Measurements from ENCODE around the gene CD300LF. TPM values are rescaled to one million over a fixed set of nuclear protein-coding genes. Genes with fewer than 3 reads are reported as not detected.
A peak's percentile ranks its signal among the peaks of the same experiment; 100 is the strongest.

CD300LF gene
- total and polyA plus RNA-seq, 9 of the 15 experiments (the other 6 are each of a cell fraction or from before 2014, with no cell fraction given): not detected

DNA sequence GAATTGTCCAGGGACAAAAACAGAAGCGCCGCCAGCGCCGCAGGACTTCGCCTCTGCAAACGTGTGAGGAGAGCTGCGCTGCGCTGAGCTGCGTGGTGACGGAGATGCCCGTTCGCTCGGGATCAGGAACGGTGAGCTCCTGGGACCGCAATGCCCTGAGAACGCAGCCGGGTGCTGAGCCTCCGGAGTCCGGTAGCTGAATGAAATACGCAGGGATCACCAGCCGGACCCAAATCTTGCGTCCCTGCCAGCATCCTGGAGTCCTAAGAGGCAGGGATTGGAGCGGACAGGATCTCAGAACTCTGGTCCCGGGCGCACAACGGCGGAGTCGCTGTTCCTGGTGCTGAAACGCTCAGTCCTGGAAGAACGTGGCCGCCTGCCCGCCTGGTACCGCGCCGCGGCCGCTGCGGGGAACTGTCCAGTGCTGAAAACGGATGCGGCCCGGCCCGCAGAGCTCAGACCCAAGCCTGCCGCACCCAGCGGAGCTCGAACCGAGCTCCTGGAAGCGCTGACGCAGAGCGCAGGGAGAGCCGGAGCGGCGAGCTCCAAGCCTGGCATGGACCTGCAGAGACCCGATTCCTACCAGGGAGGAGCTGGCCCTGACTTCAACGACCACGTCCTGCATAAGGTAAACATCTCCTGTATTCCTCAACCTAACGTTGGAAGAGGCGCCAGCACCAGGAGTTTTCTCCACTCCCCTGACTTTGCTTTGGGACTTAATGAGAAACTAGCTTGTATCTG lies 41.5 kb downstream of the CD300LF start (continued):
- TF ChIP-seq, protein P1, sequence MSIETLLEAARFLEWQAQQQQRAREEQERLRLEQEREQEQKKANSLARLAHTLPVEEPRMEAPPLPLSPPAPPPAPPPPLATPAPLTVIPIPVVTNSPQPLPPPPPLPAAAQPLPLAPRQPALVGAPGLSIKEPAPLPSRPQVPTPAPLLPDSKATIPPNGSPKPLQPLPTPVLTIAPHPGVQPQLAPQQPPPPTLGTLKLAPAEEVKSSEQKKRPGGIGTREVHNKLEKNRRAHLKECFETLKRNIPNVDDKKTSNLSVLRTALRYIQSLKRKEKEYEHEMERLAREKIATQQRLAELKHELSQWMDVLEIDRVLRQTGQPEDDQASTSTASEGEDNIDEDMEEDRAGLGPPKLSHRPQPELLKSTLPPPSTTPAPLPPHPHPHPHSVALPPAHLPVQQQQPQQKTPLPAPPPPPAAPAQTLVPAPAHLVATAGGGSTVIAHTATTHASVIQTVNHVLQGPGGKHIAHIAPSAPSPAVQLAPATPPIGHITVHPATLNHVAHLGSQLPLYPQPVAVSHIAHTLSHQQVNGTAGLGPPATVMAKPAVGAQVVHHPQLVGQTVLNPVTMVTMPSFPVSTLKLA (conservative IDR thresholded peaks at IDR 0.05): peak; percentile 84 to 96
- TF ChIP-seq MTA2 (IDR thresholded peaks at IDR 0.05; ENCODE audit: low read depth): no peak
- no peak for TF ChIP-seq NFRKB (IDR thresholded peaks at IDR 0.05; ENCODE audit: low read depth)
- TF ChIP-seq, protein P2, sequence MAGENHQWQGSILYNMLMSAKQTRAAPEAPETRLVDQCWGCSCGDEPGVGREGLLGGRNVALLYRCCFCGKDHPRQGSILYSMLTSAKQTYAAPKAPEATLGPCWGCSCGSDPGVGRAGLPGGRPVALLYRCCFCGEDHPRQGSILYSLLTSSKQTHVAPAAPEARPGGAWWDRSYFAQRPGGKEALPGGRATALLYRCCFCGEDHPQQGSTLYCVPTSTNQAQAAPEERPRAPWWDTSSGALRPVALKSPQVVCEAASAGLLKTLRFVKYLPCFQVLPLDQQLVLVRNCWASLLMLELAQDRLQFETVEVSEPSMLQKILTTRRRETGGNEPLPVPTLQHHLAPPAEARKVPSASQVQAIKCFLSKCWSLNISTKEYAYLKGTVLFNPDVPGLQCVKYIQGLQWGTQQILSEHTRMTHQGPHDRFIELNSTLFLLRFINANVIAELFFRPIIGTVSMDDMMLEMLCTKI (IDR thresholded peaks at IDR 0.05; ENCODE audit: partially characterized antibody): no peak
- peak in 1 of 2 experiments; percentile 86; a peak in 2 of 4 replicates for TF ChIP-seq RCOR1 (IDR thresholded peaks at IDR 0.05; ENCODE audit: borderline replicate concordance in 1 of 2, low read depth in 2 of 2, low read length in 2 of 2)
- TF ChIP-seq SRSF7 (optimal IDR thresholded peaks at IDR 0.05; ENCODE audit: low read depth, low read length): no peak
- peak; percentile 95 for TF ChIP-seq FOXK1 (CRISPR knock-in tag; IDR thresholded peaks at IDR 0.05; ENCODE audit: borderline replicate concordance)
- TF ChIP-seq RB1 (IDR thresholded peaks at IDR 0.05; ENCODE audit: low read depth): peak; percentile 61; the same call in 1 of the 2 replicates
- TF ChIP-seq KAT2B (IDR thresholded peaks at IDR 0.05; ENCODE audit: low read depth, low read length): no peak
- TF ChIP-seq CBX5 (IDR thresholded peaks at IDR 0.05; ENCODE audit: borderline replicate concordance, low read depth): peak; percentile 65; the same call in 1 of the 2 replicates
- peak; percentile 43 to 96; a peak in 3 of 4 replicates for TF ChIP-seq HDAC1 (IDR thresholded peaks at IDR 0.05)
- TF ChIP-seq ZNF12 (CRISPR knock-in tag; IDR thresholded peaks at IDR 0.05): 0 out of 2 replicates have a peak, but pooled peaks have one; percentile 68
- TF ChIP-seq NRF1 (conservative IDR thresholded peaks at IDR 0.05 in 1 of 2, IDR thresholded peaks at IDR 0.05 in 1 of 2): 0 out of 4 replicates have a peak, but pooled peaks of 1 of the 2 experiments have one; percentile 14
- no peak for TF ChIP-seq KDM5B (IDR thresholded peaks at IDR 0.05; ENCODE audit: insufficient replicate concordance, low read depth, low read length)
- TF ChIP-seq SMC3 (conservative IDR thresholded peaks at IDR 0.05; ENCODE audit: insufficient read depth, low read depth, low read length): no peak
- TF ChIP-seq MIER1 (IDR thresholded peaks at IDR 0.05; ENCODE audit: low read depth): peak; percentile 98
- TF ChIP-seq, protein P3, sequence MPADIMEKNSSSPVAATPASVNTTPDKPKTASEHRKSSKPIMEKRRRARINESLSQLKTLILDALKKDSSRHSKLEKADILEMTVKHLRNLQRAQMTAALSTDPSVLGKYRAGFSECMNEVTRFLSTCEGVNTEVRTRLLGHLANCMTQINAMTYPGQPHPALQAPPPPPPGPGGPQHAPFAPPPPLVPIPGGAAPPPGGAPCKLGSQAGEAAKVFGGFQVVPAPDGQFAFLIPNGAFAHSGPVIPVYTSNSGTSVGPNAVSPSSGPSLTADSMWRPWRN (IDR thresholded peaks at IDR 0.05; ENCODE audit: low read depth): no peak
- TF ChIP-seq ETV5 (CRISPR knock-in tag; IDR thresholded peaks at IDR 0.05; ENCODE audit: low read depth): peak; percentile 85
- no peak for TF ChIP-seq GATAD2B (IDR thresholded peaks at IDR 0.05; ENCODE audit: borderline replicate concordance)
- 0 out of 2 replicates have a peak, but pooled peaks have one; percentile 75 for TF ChIP-seq CBX1 (IDR thresholded peaks at IDR 0.05; ENCODE audit: low read depth)
- TF ChIP-seq MBD2 (IDR thresholded peaks at IDR 0.05; ENCODE audit: borderline replicate concordance, low read depth): no peak
- TF ChIP-seq XRCC5 (IDR thresholded peaks at IDR 0.05; ENCODE audit: low read depth, low read length): 0 out of 2 replicates have a peak, but pooled peaks have one; percentile 85
- no peak for TF ChIP-seq ZNF589 (CRISPR knock-in tag; IDR thresholded peaks at IDR 0.05; ENCODE audit: low read depth)
- TF ChIP-seq GATA2 (CRISPR knock-in tag; IDR thresholded peaks at IDR 0.05): no peak
- TF ChIP-seq TOE1 (IDR thresholded peaks at IDR 0.05; ENCODE audit: borderline replicate concordance): no peak
- 0 out of 2 replicates have a peak, but pooled peaks have one; percentile 24 for TF ChIP-seq TOE1 (CRISPR knock-in tag; IDR thresholded peaks at IDR 0.05; ENCODE audit: borderline replicate concordance, low read depth)

All from K562 (cell line).